Endometrial microvascular endothelial cells (primary cell): ENCODE results near the gene NFIC. TPM values are rescaled to one million over a fixed set of nuclear protein-coding genes. Genes with fewer than 3 reads are reported as not detected.
"Not testable (repeated sequence)": the region's sequence is repeated elsewhere in the genome, so short reads cannot be mapped to it uniquely, and the experiment has no call there.

ENCODE experiments used
- in situ Hi-C: cut with HindIII; loops from 2 replicates; pipeline ENCODE4 v1.10.0; 2017; ENCODE audit warnings: low sequenced_read_pairs, low pct_unique_long_range_greater_than_20kb; ENCODE audit errors: inconsistent ontology term
- total RNA-seq: library from RNA; depleted of rRNA; stranded (reverse); fragments of >200 nt; gene quantifications from one replicate; pipeline ENCODE4 v1.2.3, GENCODE V29; 2015; ENCODE audit errors: inconsistent ontology term

NFIC gene
- total RNA-seq, 1 donor from 2014 or later, result 47.2 TPM

DNA sequence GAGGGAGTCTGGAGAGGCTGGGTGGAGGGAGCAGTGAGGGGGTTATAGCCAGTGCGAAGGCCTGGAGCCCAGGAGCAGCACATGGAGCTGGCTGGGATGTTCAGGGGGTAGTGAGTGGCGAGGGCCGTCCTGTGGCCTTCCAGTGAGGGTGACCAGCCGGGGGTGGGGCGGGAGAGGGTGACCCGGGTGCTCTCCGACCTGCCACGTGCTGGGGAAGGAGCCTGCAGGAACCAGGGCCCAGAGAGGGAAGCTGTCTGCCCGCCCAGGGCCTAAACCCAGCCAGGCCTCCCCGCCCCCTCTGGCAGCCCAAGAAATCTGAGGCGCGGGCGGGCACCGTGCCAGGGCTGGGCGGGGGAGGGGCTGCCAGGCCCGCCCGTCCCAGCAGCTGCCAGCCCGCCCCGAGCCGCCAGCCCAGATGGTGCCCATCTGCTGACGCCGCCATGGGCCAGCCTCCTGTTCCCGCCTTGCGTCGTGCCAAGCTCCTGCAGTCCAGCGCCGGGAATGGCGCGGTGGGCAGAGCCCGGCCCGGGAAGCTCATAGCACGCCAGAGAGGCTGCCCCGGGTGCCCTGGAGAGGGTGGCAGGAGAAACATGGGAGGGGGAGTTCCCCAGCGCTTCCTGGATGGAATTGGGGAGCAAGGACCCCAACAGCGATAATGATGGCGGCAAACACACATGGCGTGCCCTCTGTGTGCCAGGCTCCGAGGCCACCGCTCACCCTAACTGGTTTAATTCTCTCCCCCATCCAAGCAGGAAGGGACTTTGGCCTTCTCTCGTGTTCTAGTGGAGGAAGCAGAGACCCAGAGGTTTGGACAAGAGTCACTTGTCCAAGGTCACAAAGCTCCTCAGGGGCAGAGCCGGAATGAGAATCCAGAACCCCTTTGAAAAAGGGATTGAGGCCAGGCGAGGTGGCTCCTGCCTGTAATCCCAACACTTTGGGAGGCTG is 21.5 kb downstream of the NFIC start:
- in situ Hi-C loops, result no loop called here

DNA sequence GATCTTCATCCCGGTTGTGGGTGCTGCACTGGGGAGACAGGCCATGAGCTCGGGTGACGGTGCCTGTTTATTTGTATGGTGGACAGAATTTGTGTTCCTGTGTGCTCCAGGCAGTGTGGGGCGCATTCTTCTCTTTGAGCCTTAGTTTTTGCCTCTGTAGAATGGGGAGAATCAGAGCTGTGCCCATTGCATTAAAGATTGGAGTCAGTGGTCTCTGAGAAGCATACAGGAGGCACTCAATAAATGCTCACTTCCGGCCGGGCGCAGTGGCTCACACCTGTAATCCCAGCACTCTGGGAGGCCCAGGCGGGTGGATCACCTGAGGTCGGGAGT is 23.0 kb downstream of the NFIC start:
- in situ Hi-C loops, result no loop called here

GRCh38 chr19:3389876-3390371 is 23.5 kb downstream of the NFIC start:
- in situ Hi-C loops, result no loop called here

DNA sequence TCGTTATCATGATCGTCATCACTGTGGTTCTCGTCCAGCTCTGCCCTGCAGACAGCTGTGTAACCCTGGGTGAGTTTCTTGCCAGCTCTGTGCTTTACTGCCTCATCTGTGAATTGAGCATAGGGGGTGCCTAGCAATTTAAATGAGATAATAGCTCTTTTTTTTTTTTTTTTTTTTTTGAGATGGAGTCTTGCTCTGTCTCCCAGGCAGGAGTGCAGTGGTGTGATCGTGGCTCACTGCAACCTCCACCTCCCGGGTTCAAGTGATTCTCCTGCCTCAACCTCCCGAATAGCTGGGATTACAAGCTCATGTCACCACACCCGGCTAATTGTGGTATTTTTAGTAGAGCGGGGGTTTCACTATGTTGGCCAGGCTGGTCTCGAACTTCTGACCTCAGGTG is 25.5 kb downstream of the NFIC start:
- in situ Hi-C loops, result not testable (repeated sequence)

- in situ Hi-C loops, result no loop called here
These were observed 26.1 kb downstream of the NFIC start for GRCh38 chr19:3392480-3392879.

DNA sequence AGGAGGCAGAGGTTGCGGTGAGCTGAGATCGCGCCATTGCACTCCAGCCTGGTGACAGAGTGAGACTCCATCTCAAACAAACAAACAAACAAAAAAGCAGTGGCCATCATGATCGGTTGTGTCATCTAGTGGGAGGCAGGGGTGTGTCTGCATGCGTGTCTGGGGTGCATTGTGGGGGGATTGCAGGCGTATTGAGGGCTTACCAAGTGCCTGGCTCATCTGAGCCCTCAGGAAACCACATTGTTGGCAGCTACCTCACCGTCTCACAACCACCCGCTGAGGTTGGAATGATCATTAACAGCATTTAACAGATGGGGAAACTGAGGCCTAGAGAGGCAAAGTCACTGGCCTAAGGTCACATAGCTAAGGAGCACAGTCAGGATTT is 30.5 kb downstream of the NFIC start:
- in situ Hi-C loops, result no loop called here

GRCh38 chr19:3397266-3398022 is 31.1 kb downstream of the NFIC start:
- in situ Hi-C loops, result no loop called here

DNA sequence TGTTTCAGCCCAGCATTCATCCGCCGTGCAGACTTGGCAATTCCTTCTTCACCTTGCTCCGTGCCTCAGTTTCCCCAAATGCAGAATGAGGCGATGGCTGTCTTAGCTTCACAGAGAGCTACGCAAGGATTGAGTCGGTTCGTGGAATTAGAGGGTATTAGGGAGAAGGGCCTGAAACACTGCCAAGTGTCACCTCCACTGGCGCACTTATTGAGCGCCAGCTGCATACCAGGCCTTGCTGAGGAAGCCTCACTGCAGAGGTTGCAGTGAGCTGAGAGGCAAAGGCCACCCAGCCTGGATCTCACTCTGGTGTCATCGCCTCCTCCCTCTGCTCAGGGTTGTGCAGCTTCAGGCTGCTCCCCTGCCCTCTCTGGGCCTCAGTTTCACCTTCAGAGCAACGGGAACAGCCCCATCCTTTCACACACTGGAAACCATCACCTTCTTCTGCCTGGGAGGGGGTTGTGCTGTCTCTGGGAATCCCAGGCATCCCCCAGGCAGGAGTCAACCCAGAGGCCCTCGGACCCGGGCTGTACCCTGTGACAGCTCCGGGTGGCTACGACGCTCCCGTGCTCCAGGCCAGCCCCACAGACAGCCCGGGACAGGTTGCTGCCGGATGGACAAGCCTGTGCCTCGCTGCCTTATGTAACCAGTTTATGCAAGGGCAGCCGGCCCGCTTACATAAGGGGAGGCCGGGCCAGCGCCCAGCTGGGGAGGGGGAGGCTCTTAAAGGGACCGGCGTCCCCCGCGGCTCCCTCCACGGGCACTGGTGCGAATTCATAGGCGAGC is 31.9 kb downstream of the NFIC start:
- in situ Hi-C loops, result no loop called here

- in situ Hi-C loops, result no loop called here
These were observed 32.5 kb downstream of the NFIC start for GRCh38 chr19:3398900-3399278.

DNA sequence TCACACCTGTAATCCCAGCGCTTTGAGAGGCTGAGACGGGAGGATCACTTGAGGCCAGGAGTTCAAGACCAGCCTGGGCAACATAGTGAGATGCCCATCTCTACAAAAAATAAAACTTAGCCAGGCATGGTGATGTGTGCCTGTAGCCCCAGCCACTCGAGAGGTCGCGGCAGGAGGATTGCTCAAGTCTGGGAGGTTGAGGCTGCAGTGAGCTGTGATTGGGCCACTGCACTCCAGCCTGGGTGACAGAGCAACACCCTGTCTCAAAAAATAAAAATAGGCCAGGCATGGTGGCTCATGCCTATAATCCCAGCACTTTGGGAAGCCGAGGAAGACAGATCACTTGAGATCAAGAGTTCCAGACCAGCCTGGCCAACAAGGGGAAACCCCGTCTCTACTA is 32.9 kb downstream of the NFIC start:
- in situ Hi-C loops, result not testable (repeated sequence)

DNA sequence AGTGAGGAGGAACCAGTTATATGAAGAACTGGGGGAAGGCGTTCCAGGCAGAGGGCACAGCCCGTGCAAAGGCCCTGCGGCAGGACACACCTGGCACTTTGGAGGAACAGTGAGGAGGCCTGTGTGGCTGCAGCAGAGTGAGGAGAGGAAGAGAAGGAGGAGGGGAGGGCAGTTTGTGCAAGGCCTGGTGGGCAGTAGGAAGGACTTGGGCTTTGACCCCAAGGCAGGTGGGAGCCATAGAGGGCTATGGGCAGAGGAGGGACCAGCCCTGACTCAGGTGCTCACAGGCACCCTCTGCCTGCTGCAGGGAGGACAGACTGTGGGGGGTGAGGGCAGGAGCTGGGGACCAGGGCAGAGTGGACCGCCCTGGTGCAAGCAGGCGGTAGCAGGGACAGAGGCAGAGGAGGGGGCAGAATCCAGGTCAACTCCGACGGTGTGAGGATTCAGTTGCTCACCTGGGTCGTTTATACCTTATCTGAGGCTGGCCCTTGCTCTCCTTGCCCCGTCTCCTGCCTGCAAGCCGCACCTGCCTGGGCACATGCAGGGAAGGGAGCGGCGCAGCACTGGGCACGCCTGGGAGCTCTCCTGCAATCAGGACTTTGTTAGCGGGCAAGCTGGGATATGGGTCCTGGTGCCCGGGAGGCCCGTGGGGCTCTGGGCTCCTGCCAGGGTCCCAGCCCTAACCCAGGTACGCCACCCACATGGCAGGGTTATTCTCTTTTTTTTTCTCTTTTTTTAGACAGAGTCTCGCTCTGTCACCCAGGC is 34.8 kb downstream of the NFIC start:
- in situ Hi-C loops, result no loop called here

GRCh38 chr19:3402631-3403443 is 36.5 kb downstream of the NFIC start:
- in situ Hi-C loops, result no loop called here

DNA sequence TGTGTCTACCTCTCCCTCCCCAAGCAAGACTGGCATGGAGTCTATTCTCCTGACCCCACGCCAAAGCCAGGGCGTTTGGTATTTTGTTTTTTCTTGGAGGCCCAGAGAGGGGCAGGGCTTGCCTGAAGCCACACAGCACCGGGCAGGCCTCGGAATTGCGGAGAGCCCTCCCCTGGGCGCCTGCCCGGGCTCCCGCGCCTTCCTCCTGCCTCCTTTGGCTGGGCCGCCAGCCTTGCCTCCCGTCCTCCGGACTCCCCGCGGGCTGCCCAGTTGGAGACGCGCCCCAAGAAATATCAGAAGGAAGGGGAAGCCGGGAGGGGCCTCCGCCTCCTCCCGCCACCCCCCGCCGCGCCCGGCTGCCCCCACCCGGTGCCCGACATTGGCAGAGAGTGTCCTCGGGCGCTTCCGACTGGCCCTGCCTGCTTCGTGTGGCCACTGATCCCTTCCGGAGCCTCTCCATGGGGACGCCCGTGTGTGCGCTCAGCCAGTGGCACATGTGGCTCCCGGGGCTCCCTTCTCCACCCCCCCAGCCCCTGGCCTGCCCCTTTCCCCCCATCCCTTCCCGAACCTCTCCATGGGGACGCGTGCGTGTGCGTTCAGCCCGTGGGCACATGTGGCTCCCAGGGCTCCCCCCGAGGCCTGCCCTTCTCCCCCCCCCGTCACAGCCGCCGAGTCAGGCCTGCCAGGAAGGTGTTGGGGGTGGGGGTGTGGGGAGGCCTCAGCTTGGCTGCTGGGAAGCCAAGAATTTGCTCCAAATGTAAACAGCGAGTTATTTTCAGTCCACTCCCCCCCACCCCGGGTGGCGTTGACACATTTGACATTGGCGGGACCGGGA is 37.3 kb downstream of the NFIC start:
- in situ Hi-C loops, result no loop called here

- in situ Hi-C loops, result no loop called here
These were observed 38.2 kb downstream of the NFIC start for GRCh38 chr19:3404324-3405260.

DNA sequence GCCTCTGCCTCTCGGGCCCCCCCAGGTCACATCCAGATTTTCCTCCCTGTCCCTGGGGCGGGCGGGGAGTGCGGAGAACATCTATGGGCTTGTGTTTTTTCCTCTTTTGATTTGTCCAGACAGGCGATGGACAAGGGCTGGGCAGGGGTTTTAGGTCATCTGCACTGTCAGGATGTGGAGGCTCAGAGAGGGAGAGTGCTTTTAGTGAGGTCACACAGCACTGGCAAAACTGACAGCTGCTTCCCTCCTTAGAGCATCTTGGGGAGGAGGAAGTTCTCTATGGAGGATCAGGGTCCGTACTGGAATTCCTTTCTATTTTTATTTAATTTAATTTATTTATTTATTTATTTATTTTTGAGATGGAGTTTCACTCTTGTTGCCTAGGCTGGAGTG is 38.9 kb downstream of the NFIC start:
- in situ Hi-C loops, result no loop called here

GRCh38 chr19:3406571-3407111 is 40.3 kb downstream of the NFIC start:
- in situ Hi-C loops, result no loop called here
